K562 (cell line): ENCODE results near the gene GARIN5B. TPM values are rescaled to one million over a fixed set of nuclear protein-coding genes. Genes with fewer than 3 reads are reported as not detected.

Experiments
- CC2D1A ChIP-seq: fragments of 450-650 bp; IDR thresholded peaks from 2 replicates; pipeline ENCODE4 v1.6.1; 2017; ENCODE audit warnings: mild to moderate bottlenecking
- CHD2 ChIP-seq: IDR thresholded peaks from 2 replicates; pipeline ENCODE4 v1.6.1; 2011; ENCODE audit warnings: low read depth, low read length
- EP400 ChIP-seq: fragments of 450-650 bp; IDR thresholded peaks from 2 replicates; pipeline ENCODE4 v1.6.1; 2017; ENCODE audit warnings: antibody characterized with exemption, mild to moderate bottlenecking, moderate library complexity
- MAFF ChIP-seq: IDR thresholded peaks from 2 replicates; pipeline ENCODE4 v1.6.1; 2012; ENCODE audit warnings: low read length, improper control_type of control experiment
- MAZ ChIP-seq, 2 experiments: fragments of 450-650 bp in 1 of 2; sonication (generic) in 1 of 2; formaldehyde crosslinking; IDR thresholded peaks in 1 of 2; conservative IDR thresholded peaks in 1 of 2; 2 replicates each; pipeline versions ENCODE4 v1.4.0 to v1.5.0; 2020; ENCODE audit warnings: mild to moderate bottlenecking in 1 of 2, missing genetic modification reagents in 1 of 2
- MIER1 ChIP-seq: fragments of 450-650 bp; IDR thresholded peaks from 2 replicates; pipeline ENCODE4 v1.6.1; 2016; ENCODE audit warnings: antibody characterized with exemption, mild to moderate bottlenecking, low read depth
- NFRKB ChIP-seq: fragments of 450-650 bp; IDR thresholded peaks from 2 replicates; pipeline ENCODE4 v1.6.1; 2016; ENCODE audit warnings: low read depth
- RBFOX2 ChIP-seq: fragments of 200-400 bp; formaldehyde crosslinking; IDR thresholded peaks from 2 replicates; pipeline ENCODE4 v1.6.1; 2017; ENCODE audit warnings: low read depth, mild to moderate bottlenecking, low read length, moderate library complexity
- SMAD1 ChIP-seq: fragments of 150-350 bp; IDR thresholded peaks from 2 replicates; pipeline ENCODE4 v1.6.1; 2014; ENCODE audit warnings: low read length, low read depth; ENCODE audit not compliant: partially characterized antibody
- SNRNP70 ChIP-seq: fragments of 200-400 bp; formaldehyde crosslinking; optimal IDR thresholded peaks from 2 replicates; pipeline ENCODE3; 2017; ENCODE audit warnings: low read depth, low read length
- SRSF7 ChIP-seq: fragments of 200-400 bp; formaldehyde crosslinking; optimal IDR thresholded peaks from 2 replicates; pipeline ENCODE3; 2017; ENCODE audit warnings: mild to moderate bottlenecking, low read depth, low read length
- ZBED1 ChIP-seq: IDR thresholded peaks from 2 replicates; pipeline ENCODE4 v1.6.1; 2014
- ZNF133 ChIP-seq: fragments of 250-450 bp; sonication (Bioruptor Pico); IDR thresholded peaks from 2 replicates; pipeline ENCODE4 v1.4.0; 2020; ENCODE audit warnings: mild to moderate bottlenecking
- ZNF140 ChIP-seq: fragments of 250-450 bp; sonication (Bioruptor Pico); IDR thresholded peaks from 2 replicates; pipeline ENCODE4 v1.8.0; 2021; ENCODE audit warnings: moderate library complexity, mild to moderate bottlenecking, inconsistent platforms
- ZNF445 ChIP-seq: fragments of 250-450 bp; sonication (Bioruptor Pico); IDR thresholded peaks from 2 replicates; pipeline ENCODE4 v1.4.0; 2020; ENCODE audit warnings: low read depth, mild to moderate bottlenecking, moderate library complexity
- ZNF668 ChIP-seq: fragments of 250-450 bp; sonication (Bioruptor Pico); IDR thresholded peaks from 2 replicates; pipeline ENCODE4 v1.8.0; 2022; ENCODE audit warnings: mild to moderate bottlenecking, inconsistent platforms
- ZNF75A ChIP-seq: fragments of 450-650 bp; formaldehyde crosslinking; IDR thresholded peaks from 2 replicates; pipeline ENCODE4 v1.4.0; 2020; ENCODE audit warnings: mild to moderate bottlenecking
- polyA plus RNA-seq, 8 experiments: library from polyadenylated mRNA; depleted of rRNA in 4 of 8; stranded (reverse) in 5 of 8; unstranded in 3 of 8; fragments of >200 nt; fragmentation: Nextera tagmentation in 2 of 8; fragmentation: Illumina TruSeq in 1 of 8; extraction: Ambion mirVana in 2 of 8; extraction: Trizol in 1 of 8; gene quantifications; 2 replicates each; pipeline versions ENCODE4 v1.2.1 to v1.2.3, GENCODE V29; 2011 to 2014; ENCODE audit warnings: inconsistent platforms in 1 of 8, missing spikeins in 1 of 8
- total RNA-seq, 7 experiments: library from RNA; depleted of rRNA in 6 of 7; stranded (reverse); fragments of >200 nt in 6 of 7; fragmentation: Illumina TruSeq in 2 of 7; extraction: Trizol in 2 of 7; gene quantifications; 2 replicates each; pipeline versions ENCODE4 v1.2.1 to v1.2.3, GENCODE V29; 2011 to 2021; ENCODE audit warnings: low replicate concordance in 1 of 7
- TF ChIP-seq, protein P1 (sequence below), 2 experiments: fragments of 450-650 bp; formaldehyde crosslinking in 1 of 2; IDR thresholded peaks; 2 replicates each; pipeline versions ENCODE4 v1.4.0 to v1.6.1; 2014 to 2020; ENCODE audit warnings: mild to moderate bottlenecking in 2 of 2, borderline replicate concordance in 1 of 2, low read depth in 1 of 2
- TF ChIP-seq, protein P2 (sequence below), 2 experiments: fragments of 150-350 bp in 1 of 2; IDR thresholded peaks; 2 replicates each; pipeline ENCODE4 v1.6.1; 2012 to 2016; ENCODE audit warnings: low read depth in 2 of 2, low read length in 2 of 2, mild to moderate bottlenecking in 1 of 2, moderate library complexity in 1 of 2

Gene GARIN5B
- total and polyA plus RNA-seq, 9 of the 15 experiments (the other 6 are each of a cell fraction or from before 2014, with no cell fraction given) = not detected

DNA sequence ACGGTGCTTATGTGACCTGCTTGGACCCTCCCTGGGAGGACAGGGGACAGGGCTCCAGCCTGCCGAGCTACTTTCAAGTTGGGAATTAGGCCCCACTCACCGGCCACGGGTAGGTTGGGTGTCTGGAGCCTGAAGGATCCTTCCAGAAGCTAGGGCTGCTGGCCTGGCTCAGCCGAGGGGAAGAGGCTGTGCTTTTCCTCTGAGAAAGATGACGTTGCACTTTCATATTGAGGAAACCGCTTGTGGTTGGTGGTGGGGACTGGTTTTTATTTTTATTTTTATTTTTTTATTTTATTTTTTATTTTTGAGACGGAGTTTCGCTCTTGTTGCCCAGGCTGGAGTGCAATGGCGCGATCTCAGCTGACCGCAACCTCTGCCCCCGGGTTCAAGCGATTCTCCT is 37.9 kb downstream of the GARIN5B start, which contains the start of gene TMEM150B (continued):
- TF ChIP-seq ZNF445 (CRISPR knock-in tag) (no peak), EP400 (no peak; the same call in 1 of the 2 replicates), MAZ (CRISPR knock-in tag; conservative IDR thresholded peaks at IDR 0.05 in 1 of 2, IDR thresholded peaks at IDR 0.05 in 1 of 2) (0 out of 4 replicates have a peak, but pooled peaks of 1 of the 2 experiments have one; percentile 36), SRSF7 (no peak), MIER1 (no peak), ZNF140 (no peak), CHD2 (no peak), ZNF668 (CRISPR knock-in tag) (no peak), NFRKB (0 out of 2 replicates have a peak, but pooled peaks have one; percentile 48), ZBED1 (no peak), ZNF75A (CRISPR knock-in tag) (no peak), MAFF (peak; percentile 87), SMAD1 (no peak), SNRNP70 (no peak), RBFOX2 (peak; percentile 45; the same call in 1 of the 2 replicates), CC2D1A (no peak), ZNF133 (CRISPR knock-in tag) (no peak)
- TF ChIP-seq, protein P1, sequence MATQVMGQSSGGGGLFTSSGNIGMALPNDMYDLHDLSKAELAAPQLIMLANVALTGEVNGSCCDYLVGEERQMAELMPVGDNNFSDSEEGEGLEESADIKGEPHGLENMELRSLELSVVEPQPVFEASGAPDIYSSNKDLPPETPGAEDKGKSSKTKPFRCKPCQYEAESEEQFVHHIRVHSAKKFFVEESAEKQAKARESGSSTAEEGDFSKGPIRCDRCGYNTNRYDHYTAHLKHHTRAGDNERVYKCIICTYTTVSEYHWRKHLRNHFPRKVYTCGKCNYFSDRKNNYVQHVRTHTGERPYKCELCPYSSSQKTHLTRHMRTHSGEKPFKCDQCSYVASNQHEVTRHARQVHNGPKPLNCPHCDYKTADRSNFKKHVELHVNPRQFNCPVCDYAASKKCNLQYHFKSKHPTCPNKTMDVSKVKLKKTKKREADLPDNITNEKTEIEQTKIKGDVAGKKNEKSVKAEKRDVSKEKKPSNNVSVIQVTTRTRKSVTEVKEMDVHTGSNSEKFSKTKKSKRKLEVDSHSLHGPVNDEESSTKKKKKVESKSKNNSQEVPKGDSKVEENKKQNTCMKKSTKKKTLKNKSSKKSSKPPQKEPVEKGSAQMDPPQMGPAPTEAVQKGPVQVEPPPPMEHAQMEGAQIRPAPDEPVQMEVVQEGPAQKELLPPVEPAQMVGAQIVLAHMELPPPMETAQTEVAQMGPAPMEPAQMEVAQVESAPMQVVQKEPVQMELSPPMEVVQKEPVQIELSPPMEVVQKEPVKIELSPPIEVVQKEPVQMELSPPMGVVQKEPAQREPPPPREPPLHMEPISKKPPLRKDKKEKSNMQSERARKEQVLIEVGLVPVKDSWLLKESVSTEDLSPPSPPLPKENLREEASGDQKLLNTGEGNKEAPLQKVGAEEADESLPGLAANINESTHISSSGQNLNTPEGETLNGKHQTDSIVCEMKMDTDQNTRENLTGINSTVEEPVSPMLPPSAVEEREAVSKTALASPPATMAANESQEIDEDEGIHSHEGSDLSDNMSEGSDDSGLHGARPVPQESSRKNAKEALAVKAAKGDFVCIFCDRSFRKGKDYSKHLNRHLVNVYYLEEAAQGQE (IDR thresholded peaks at IDR 0.05; ENCODE audit: borderline replicate concordance) = no peak
- TF ChIP-seq, protein P1 (CRISPR knock-in tag; IDR thresholded peaks at IDR 0.05; ENCODE audit: low read depth) = no peak
- TF ChIP-seq, protein P2, sequence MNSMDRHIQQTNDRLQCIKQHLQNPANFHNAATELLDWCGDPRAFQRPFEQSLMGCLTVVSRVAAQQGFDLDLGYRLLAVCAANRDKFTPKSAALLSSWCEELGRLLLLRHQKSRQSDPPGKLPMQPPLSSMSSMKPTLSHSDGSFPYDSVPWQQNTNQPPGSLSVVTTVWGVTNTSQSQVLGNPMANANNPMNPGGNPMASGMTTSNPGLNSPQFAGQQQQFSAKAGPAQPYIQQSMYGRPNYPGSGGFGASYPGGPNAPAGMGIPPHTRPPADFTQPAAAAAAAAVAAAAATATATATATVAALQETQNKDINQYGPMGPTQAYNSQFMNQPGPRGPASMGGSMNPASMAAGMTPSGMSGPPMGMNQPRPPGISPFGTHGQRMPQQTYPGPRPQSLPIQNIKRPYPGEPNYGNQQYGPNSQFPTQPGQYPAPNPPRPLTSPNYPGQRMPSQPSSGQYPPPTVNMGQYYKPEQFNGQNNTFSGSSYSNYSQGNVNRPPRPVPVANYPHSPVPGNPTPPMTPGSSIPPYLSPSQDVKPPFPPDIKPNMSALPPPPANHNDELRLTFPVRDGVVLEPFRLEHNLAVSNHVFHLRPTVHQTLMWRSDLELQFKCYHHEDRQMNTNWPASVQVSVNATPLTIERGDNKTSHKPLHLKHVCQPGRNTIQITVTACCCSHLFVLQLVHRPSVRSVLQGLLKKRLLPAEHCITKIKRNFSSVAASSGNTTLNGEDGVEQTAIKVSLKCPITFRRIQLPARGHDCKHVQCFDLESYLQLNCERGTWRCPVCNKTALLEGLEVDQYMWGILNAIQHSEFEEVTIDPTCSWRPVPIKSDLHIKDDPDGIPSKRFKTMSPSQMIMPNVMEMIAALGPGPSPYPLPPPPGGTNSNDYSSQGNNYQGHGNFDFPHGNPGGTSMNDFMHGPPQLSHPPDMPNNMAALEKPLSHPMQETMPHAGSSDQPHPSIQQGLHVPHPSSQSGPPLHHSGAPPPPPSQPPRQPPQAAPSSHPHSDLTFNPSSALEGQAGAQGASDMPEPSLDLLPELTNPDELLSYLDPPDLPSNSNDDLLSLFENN (IDR thresholded peaks at IDR 0.05; ENCODE audit: low read depth in 2 of 2, low read length in 2 of 2) = no peak
